SK-N-MC (cell line): ENCODE results near the gene CASKIN2.
A peak's percentile ranks its signal among the peaks of the same experiment; 100 is the strongest.

ENCODE experiments used
- DNase-seq: peaks from one replicate; pipeline ENCODE4 v3.0.0-alpha.2; 2011; ENCODE audit warnings: low read depth, low spot score
- H3K27ac ChIP-seq: fragments of 200-600 bp; sonication (generic); 2 replicates; pipeline ENCODE4 v1.5.1; 2016; ENCODE audit warnings: mixed run types
- H3K36me3 ChIP-seq: fragments of 200-600 bp; sonication (generic); 2 replicates; pipeline ENCODE4 v1.6.1; 2017; ENCODE audit warnings: antibody characterized with exemption, low read length, mixed read lengths; ENCODE audit not compliant: insufficient read depth
- H3K4me3 ChIP-seq: fragments of 200-600 bp; sonication (generic); 2 replicates; pipeline ENCODE4 v1.5.1; 2016
- H3K9ac ChIP-seq: fragments of 200-600 bp; sonication (generic); 2 replicates; pipeline ENCODE4 v1.8.0; 2017; ENCODE audit warnings: mixed run types, mixed read lengths; ENCODE audit not compliant: insufficient read length
- H3K9me3 ChIP-seq: fragments of 200-600 bp; sonication (generic); 2 replicates; pipeline ENCODE4 v1.6.1; 2017; ENCODE audit warnings: low read depth, mild to moderate bottlenecking, antibody characterized with exemption, low read length, moderate library complexity, mixed read lengths
- EZH2 ChIP-seq: fragments of 200-600 bp; sonication (generic); IDR thresholded peaks from one replicate; pipeline ENCODE4 v1.6.1; 2017; ENCODE audit warnings: antibody characterized with exemption
- FOXP2 ChIP-seq: optimal IDR thresholded peaks from 2 replicates; pipeline ENCODE3; 2011; ENCODE audit warnings: mild to moderate bottlenecking, moderate library complexity; ENCODE audit not compliant: insufficient read depth; ENCODE audit errors: extremely low read length, control extremely low read depth
- POLR2AphosphoS5 ChIP-seq: IDR thresholded peaks from 2 replicates; pipeline ENCODE4 v1.6.1; 2012; ENCODE audit warnings: mild to moderate bottlenecking, low read depth, low read length, borderline replicate concordance

Gene CASKIN2

DNA sequence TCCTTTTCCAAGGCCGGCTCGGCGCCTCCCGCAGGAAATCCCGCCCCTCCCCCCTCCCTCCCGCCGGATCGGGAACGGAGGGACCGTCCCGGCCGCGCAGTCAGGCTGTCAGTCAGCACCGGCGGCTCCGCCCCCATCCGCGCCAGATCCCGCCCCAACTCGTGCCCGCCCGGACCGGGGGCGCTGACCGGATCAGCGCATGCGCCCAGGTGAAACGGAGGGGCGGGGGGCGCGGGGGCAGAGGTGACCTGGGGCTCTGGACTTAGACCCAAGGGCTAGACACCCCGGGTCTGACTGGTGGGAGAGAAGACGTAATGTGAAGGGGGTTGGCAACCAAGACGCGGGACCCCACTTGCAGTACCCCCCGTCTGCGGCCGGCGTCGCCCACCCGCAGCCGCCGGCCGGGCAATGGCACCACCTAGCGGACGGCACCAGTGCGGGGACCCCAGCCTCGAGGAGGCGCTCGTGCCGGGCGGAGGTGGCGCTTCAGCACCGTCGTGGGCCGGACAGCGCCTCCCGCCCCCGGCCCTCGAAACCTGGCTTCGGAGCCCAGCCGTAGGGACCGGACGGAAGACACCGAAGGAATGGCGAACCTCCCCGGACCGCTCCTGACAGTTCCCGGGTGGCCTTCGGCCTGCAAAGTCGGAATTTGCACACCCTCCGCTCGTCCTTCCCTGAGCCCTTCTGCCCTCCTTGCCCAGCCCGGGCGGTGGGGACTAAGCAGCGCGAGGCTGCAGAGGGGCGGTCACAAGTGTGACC lies at the start of gene CASKIN2:
CASKIN2 (minus strand) TSS at position 42 of the 759 bp plus-strand sequence. CDS start 1,733 bp downstream, outside the sequence.
- H3K4me3 ChIP-seq = peak within 1 kb of the TSS; percentile 85
- no peaks in the 10 kb centered on the region for H3K36me3 ChIP-seq
- DNase-seq = peak; percentile 12
- peak within 1 kb of the TSS; percentile 76 for H3K9ac ChIP-seq
- H3K9me3 ChIP-seq = no peaks in the 10 kb centered on the region
- TF ChIP-seq FOXP2 (no peak), EZH2 (no peak), POLR2AphosphoS5 (no peak)
- no peak within 1 kb of the TSS for H3K27ac ChIP-seq

- Histone ChIP-seq H3K9me3 (no peaks in the 10 kb centered on the region), H3K27ac (no peak overlapping the region), H3K9ac (no peak overlapping the region), H3K36me3 (no peaks in the 10 kb centered on the region), H3K4me3 (no peak overlapping the region)
- no peak for TF ChIP-seq EZH2
- no peak for TF ChIP-seq POLR2AphosphoS5
- no peak for TF ChIP-seq FOXP2
- DNase-seq = no peak
Measured at GRCh38 chr17:75565066-75565465, 49.7 kb upstream of the CASKIN2 start.

- H3K9ac ChIP-seq = no peak overlapping the region
- H3K27ac ChIP-seq = no peak overlapping the region
Measured at GRCh38 chr17:75564195-75564594, 48.9 kb upstream of the CASKIN2 start.

DNA sequence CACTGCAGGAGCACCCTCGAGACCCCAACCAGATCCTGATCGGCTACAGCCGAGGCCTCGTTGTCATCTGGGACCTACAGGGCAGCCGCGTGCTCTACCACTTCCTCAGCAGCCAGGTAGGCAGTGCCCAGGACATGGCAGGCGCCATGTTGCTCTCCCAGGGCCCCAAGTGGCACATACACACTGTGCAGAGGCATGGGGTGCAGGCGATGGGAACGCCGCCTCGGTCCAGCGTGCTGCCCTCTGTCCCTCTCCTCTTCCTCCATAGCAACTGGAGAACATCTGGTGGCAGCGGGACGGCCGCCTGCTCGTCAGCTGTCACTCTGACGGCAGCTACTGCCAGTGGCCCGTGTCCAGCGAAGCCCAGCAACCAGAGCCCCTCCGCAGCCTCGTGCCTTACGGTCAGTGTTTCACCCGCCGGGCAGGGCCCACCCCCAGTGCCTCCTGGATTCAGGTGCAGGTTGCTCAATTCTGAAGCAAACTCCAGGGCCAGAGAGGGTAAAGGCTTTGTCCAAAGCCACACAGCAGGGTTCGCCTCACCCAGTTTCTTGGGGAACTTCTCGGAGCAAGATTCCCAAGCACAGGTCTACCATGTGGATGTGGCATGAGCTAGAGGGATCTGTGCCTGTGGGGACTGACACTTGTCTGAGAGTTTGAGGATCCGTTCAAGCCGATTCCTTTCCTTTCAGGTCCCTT lies 47.9 kb upstream of the CASKIN2 start:
- Histone ChIP-seq H3K4me3 (no peak overlapping the region), H3K27ac (no peak overlapping the region), H3K9ac (no peak overlapping the region), H3K36me3 (no peaks in the 10 kb centered on the region), H3K9me3 (no peaks in the 10 kb centered on the region)
- DNase-seq = no peak
- TF ChIP-seq EZH2 (no peak), FOXP2 (no peak), POLR2AphosphoS5 (no peak)

More at GRCh38 chr17:75564195-75564594, 48.9 kb upstream of the CASKIN2 start:
- TF ChIP-seq EZH2 (no peak), POLR2AphosphoS5 (no peak), FOXP2 (no peak)
- no peaks in the 10 kb centered on the region for H3K36me3 ChIP-seq
- H3K4me3 ChIP-seq = no peak overlapping the region
- no peaks in the 10 kb centered on the region for H3K9me3 ChIP-seq
- DNase-seq = no peak

- no peak overlapping the region for H3K4me3 ChIP-seq
- H3K27ac ChIP-seq = no peak overlapping the region
- H3K9ac ChIP-seq = no peak overlapping the region
- no peak for DNase-seq
- no peaks in the 10 kb centered on the region for H3K36me3 ChIP-seq
- no peaks in the 10 kb centered on the region for H3K9me3 ChIP-seq
- TF ChIP-seq FOXP2 (no peak), EZH2 (no peak), POLR2AphosphoS5 (no peak)
Measured at GRCh38 chr17:75561927-75562603, 46.7 kb upstream of the CASKIN2 start.

- DNase-seq = no peak
- H3K9me3 ChIP-seq = no peaks in the 10 kb centered on the region
- no peak overlapping the region for H3K9ac ChIP-seq
- no peak overlapping the region for H3K4me3 ChIP-seq
- H3K27ac ChIP-seq = no peak overlapping the region
- H3K36me3 ChIP-seq = no peaks in the 10 kb centered on the region
- TF ChIP-seq FOXP2 = no peak
- TF ChIP-seq EZH2 = no peak
- no peak for TF ChIP-seq POLR2AphosphoS5
Measured at GRCh38 chr17:75559958-75560533, 44.7 kb upstream of the CASKIN2 start.

DNA sequence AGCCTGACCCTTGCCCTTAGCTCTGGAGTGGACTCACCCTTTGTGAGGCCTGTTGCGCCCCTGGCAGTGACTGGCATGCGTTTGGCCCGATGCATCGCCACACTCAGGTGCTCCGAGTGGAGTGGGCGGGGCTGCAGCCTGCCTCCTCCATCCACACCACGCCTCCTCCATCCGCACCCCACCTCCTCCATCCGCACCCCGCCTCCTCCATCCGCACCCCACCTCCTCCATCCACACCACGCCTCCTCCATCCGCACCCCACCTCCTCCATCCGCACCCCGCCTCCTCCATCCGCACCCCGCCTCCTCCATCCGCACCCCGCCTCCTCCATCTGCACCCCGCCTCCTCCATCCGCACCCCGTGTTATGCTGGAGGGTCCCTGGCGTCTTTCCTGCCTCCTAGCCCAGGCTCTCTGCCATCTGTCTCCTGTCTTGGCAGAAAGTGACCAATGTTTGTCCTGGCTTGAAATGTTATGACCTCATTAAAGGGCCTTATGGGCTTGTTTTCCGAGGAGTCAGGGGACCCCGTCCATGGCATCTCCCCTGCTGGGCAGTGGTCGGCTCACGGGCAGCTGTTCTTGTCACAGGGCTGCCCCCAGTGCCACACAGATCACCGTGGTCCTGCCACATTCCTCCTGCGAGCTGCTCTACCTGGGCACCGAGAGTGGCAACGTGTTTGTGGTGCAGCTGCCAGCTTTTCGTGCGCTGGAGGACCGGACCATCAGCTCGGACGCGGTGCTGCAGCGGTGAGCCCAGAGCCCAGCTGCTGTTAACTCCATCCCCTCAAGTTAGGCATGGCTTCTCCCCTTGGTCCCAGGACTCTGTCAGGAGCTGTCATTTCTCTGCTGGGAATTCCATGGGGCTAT lies 43.6 kb upstream of the CASKIN2 start:
- H3K27ac ChIP-seq = no peak overlapping the region
- H3K36me3 ChIP-seq = no peaks in the 10 kb centered on the region
- no peak overlapping the region for H3K9ac ChIP-seq
- DNase-seq = no peak
- TF ChIP-seq POLR2AphosphoS5 (no peak), FOXP2 (no peak), EZH2 (no peak)
- no peak overlapping the region for H3K4me3 ChIP-seq
- no peaks in the 10 kb centered on the region for H3K9me3 ChIP-seq
